Psoas muscle (tissue), 8 donors: ENCODE data around the gene RPS21. TPM values are rescaled to one million over a fixed set of nuclear protein-coding genes. Genes with fewer than 3 reads are reported as not detected.

Experiments used
- ATAC-seq, 4 donors: fragments of 200-7000 bp; cut with Tn5 transposase; one replicate each; pipeline ENCODE4 v1.9.1; 2020; ENCODE audit warnings: moderate library complexity in 3 of 4, mild to moderate bottlenecking in 2 of 4
- DNase-seq, 2 donors: peaks; one replicate each; pipeline ENCODE4 v3.0.0-alpha.2; 2020
- H3K27ac ChIP-seq: fragments of 200-600 bp; one replicate; pipeline ENCODE4 v1.8.0; 2022
- H3K27me3 ChIP-seq, 3 donors: fragments of 200-600 bp in 1 of 3; one replicate each; pipeline versions ENCODE4 v1.6.1 to v1.8.0; 2013 to 2022; ENCODE audit warnings: low read length in 2 of 3, mild to moderate bottlenecking in 2 of 3, moderate library complexity in 1 of 3; ENCODE audit not compliant: insufficient read depth in 3 of 3
- H3K36me3 ChIP-seq, 2 donors: fragments of 200-600 bp in 1 of 2; one replicate each; pipeline versions ENCODE4 v1.6.1 to v1.8.0; 2013 to 2022; ENCODE audit warnings: low read depth in 1 of 2, mild to moderate bottlenecking in 1 of 2, moderate library complexity in 1 of 2; ENCODE audit not compliant: insufficient read depth in 1 of 2
- H3K4me1 ChIP-seq: fragments of 200-600 bp; one replicate; pipeline ENCODE4 v1.8.0; 2022
- H3K4me3 ChIP-seq: fragments of 200-600 bp; one replicate; pipeline ENCODE4 v1.8.0; 2022; ENCODE audit warnings: mild to moderate bottlenecking
- H3K9me3 ChIP-seq: fragments of 200-600 bp; one replicate; pipeline ENCODE4 v1.8.0; 2022
- WGBS, 3 donors: extraction: QIAGEN DNeasy Blood & Tissue Kit; methylation state at CpG; one replicate each; pipeline versions ENCODE4 v1.1.6 to v1.1.7; 2013; 5-methylcytosine and 5-hydroxymethylcytosine counted together
- intact Hi-C, 2 donors: fragments of 100-400 bp; cut with DNase I; formaldehyde crosslinking; loops; one replicate each; pipeline versions ENCODE4 v1.11.0 to v1.14.2; 2022
- polyA plus RNA-seq, 3 donors: library from polyadenylated mRNA; stranded (reverse); fragments of 200-250 nt; gene quantifications; one replicate each; pipeline ENCODE4 v1.2.3, GENCODE V29; 2013
- total RNA-seq, 4 donors: library from RNA; stranded (reverse); fragmentation: NEBNext Ultra II Directional in 2 of 4; extraction: Animal tissue kit (Norgen Biotek cat#: 25700) in 2 of 4; gene quantifications; one replicate each; pipeline versions ENCODE4 v1.2.1 to v1.2.4, GENCODE V29; 2021 to 2023
- TF ChIP-seq, protein P1 (sequence below): fragments of 200-600 bp; IDR thresholded peaks from one replicate; pipeline ENCODE4 v1.8.0; 2022; ENCODE audit warnings: antibody characterized with exemption
- donor health status: healthy with polysubstance abuse.
- donor health status: DM: no; HTN: no; CAD: no; lungs with moderate emphysema.
- donor health status: Bipolar disorder and iron deficiency.
- donor health status: healthy.
- donor health status: DM: yes; HTN: yes; CAD: no.
- donor health status: DM: no; HTN: no; CAD: no.
- donor health status: DM: no; HTN: no; CAD: no.
- donor health status: DM: yes; HTN: yes; CAD: no.

RPS21 gene
- total and polyA plus RNA-seq, 7 donors, result 602 to 5,162 (median 1,206) TPM

DNA sequence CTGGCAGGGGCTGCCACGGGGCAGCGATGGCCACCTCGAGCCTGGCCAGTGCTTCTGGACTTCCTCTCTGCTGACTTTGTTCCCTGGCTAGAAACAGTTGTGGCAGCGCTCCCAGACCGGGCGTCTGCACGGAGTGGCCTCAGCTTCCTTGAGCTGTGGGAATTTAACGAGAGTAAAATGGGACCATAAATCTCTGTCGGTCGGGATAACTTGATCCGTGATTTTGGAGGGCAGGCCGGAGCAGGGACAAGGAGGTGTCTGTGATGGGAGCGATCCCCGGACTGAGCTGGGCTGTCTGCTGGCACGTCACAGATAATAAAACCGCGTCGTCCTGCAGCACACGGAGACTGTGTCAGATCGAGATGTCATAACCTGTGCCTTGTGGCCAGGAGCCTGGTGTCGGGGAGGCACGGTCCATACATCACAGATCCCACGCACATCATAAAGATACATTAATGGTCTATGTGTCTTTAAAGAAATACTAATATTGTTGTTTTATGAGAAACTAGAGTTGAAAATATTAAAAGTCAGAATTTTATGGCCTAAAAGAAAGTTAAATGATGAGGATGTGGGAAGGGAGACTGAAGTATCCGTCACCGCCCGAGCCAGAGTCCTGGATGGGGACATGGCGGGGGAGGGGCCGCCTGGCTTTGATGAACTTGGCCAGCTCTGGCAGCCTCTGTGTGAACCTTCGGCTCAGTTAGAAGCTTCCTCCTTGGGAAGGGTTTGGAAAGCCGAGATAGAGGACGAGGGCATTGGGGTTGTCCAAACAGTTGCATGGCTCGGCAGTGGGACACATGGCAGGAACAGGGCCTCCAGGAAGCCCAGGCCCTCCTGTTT is 47.0 kb downstream of the RPS21 start:
- Histone ChIP-seq H3K4me3 (no peak overlapping the region), H3K9me3 (no peaks in the 10 kb centered on the region), H3K4me1 (peaks cover 14% of the 10 kb centered on the region), H3K27ac (no peak overlapping the region), H3K27me3 (peaks cover 0 to 9% (median 1%) of the 10 kb centered on the region in 3 donors), H3K36me3 (no peaks in the 10 kb centered on the region)
- TF ChIP-seq, protein P1, sequence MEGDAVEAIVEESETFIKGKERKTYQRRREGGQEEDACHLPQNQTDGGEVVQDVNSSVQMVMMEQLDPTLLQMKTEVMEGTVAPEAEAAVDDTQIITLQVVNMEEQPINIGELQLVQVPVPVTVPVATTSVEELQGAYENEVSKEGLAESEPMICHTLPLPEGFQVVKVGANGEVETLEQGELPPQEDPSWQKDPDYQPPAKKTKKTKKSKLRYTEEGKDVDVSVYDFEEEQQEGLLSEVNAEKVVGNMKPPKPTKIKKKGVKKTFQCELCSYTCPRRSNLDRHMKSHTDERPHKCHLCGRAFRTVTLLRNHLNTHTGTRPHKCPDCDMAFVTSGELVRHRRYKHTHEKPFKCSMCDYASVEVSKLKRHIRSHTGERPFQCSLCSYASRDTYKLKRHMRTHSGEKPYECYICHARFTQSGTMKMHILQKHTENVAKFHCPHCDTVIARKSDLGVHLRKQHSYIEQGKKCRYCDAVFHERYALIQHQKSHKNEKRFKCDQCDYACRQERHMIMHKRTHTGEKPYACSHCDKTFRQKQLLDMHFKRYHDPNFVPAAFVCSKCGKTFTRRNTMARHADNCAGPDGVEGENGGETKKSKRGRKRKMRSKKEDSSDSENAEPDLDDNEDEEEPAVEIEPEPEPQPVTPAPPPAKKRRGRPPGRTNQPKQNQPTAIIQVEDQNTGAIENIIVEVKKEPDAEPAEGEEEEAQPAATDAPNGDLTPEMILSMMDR, result no peak
- 11 to 23% (median 14%) methylated on average over 32 of the region's 32 CpGs for WGBS, 3 donors
- intact Hi-C loops, result no loop called here
- peak; percentile 43 to 81 (median 70) for ATAC-seq
- no peak for DNase-seq

DNA sequence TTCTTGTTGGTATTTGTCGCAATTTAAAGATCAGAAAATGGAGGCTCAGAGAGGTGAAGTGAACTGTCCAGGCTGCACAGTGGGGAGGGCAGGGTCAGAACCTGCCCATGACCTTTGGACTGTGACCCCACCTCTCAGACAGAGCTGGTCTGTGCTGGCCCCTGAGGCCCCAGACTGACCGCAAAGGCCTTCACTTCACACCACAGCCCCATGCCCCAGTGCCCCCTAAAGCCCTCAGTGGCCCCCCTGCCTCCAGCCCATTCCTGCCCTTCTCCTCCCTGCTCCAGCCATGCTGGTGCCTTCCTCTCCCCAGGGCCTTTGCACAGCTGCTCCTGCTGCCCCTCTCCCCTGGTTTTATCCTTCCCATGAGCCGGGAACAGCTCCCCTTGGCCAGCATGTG is 49.8 kb downstream of the RPS21 start:
- Histone ChIP-seq H3K27me3 (peaks cover 0 to 27% (median 1%) of the 10 kb centered on the region in 3 donors), H3K9me3 (no peaks in the 10 kb centered on the region), H3K36me3 (no peaks in the 10 kb centered on the region), H3K4me1 (peaks cover 14% of the 10 kb centered on the region), H3K4me3 (no peak overlapping the region), H3K27ac (no peak overlapping the region)
- 83 to 94% (median 88%) methylated on average over 3 of the region's 3 CpGs for WGBS, 3 donors
- intact Hi-C loops, result no loop called here
- DNase-seq, result no peak
- ATAC-seq, result no peak
- TF ChIP-seq, protein P1, result no peak

DNA sequence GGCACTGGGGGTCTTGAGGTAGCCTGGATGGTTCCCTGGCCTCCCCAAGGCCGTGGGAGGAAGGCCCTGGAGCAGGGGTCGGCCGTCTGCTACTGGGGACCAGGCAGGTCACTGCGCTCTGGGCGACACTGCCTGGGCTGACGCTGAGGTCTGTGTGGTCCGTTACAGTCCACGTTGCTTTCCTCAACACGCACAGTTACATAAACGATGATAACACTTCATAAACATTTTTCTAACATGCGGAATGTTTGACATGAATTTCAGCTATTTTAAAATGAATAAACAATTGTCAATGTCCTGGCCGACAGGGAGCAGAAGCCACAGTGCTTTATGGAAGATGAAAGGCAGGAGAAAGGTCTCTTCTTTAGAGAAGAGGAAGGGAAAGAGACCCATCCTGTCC is 50.6 kb downstream of the RPS21 start:
- TF ChIP-seq, protein P1, result no peak
- 78 to 85% (median 84%) methylated on average over 12 of the region's 12 CpGs for WGBS, 3 donors
- DNase-seq, result no peak
- no peaks in the 10 kb centered on the region for H3K9me3 ChIP-seq
- no peak overlapping the region for H3K4me3 ChIP-seq
- intact Hi-C loops, result no loop called here
- no peak for ATAC-seq
- peaks cover 14% of the 10 kb centered on the region for H3K4me1 ChIP-seq
- no peak overlapping the region for H3K27ac ChIP-seq
- peaks cover 0 to 27% (median 5%) of the 10 kb centered on the region in 3 donors for H3K27me3 ChIP-seq
- H3K36me3 ChIP-seq, result no peaks in the 10 kb centered on the region

DNA sequence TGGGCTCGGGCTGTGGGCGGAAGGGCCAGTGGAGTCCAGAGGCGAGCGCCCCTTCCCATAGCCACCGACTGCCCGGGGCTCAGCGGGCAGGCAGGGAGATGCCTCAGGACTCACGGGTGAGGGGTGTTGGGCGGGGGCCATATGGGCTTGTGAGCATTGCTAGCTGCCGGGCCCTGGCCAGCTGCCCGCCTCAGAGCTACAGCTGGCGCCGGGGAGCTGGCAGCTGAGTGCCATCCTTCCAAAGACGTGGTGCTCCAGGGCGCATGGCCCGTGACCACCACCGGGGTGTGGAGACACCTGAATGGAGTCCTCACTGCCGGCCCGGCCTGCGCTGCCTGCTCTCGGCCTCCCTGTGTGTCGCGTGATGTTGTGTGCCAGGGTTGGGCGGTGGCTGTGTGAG is 51.0 kb downstream of the RPS21 start:
- Histone ChIP-seq H3K36me3 (no peaks in the 10 kb centered on the region), H3K9me3 (no peaks in the 10 kb centered on the region), H3K27me3 (peaks cover 0 to 27% (median 5%) of the 10 kb centered on the region in 3 donors), H3K4me3 (no peak overlapping the region), H3K4me1 (peaks cover 14% of the 10 kb centered on the region), H3K27ac (no peak overlapping the region)
- ATAC-seq, result peak; percentile 50 to 56 (median 54)
- WGBS, 3 donors, result 24 to 46% (median 36%) methylated on average over 21 to 24 of the region's 24 CpGs
- DNase-seq, result no peak
- TF ChIP-seq, protein P1, result no peak
- intact Hi-C loops, result no loop called here

Other genes starting within 250 kb of the RPS21 start
- gene PSMA7, start 243.7 kb upstream of the RPS21 start, total RNA-seq, result 100 to 1,000 TPM; 307 to 499 (median 459) TPM
- 1,000 to 10,000 TPM in 1 of 3 donors, 100 to 1,000 TPM in 2; 652 to 1,146 (median 986) TPM for gene PSMA7, start 243.7 kb upstream of the RPS21 start, polyA plus RNA-seq
- gene SS18L1, start 243.3 kb upstream of the RPS21 start, total RNA-seq, result 10 to 100 TPM; 10.2 to 18.0 (median 13.2) TPM
- 10 to 100 TPM; 10.1 to 12.7 (median 10.3) TPM for gene SS18L1, start 243.3 kb upstream of the RPS21 start, polyA plus RNA-seq
- gene MTG2, start 204.1 kb upstream of the RPS21 start, total RNA-seq, result 10 to 100 TPM; 29.5 to 56.5 (median 39.6) TPM
- gene MTG2, start 204.1 kb upstream of the RPS21 start, polyA plus RNA-seq, result 10 to 100 TPM; 25.0 to 56.2 (median 46.7) TPM
- gene HRH3, start 166.8 kb upstream of the RPS21 start, total RNA-seq, result not detected
- under 1 TPM in 1 of 3 donors, not detected in 2; 0.03 TPM for gene HRH3, start 166.8 kb upstream of the RPS21 start, polyA plus RNA-seq
- 10 to 100 TPM; 19.8 to 30.9 (median 24.8) TPM for gene OSBPL2, start 148.6 kb upstream of the RPS21 start, total RNA-seq
- gene OSBPL2, start 148.6 kb upstream of the RPS21 start, polyA plus RNA-seq, result 10 to 100 TPM in 2 of 3 donors, 1 to 10 TPM in 1; 9.6 to 22.8 (median 11.4) TPM
- gene ADRM1, start 84.1 kb upstream of the RPS21 start, total RNA-seq, result 100 to 1,000 TPM; 142 to 280 (median 238) TPM
- 100 to 1,000 TPM; 355 to 603 (median 460) TPM for gene ADRM1, start 84.1 kb upstream of the RPS21 start, polyA plus RNA-seq
- 10 to 100 TPM; 27.2 to 74.6 (median 46.5) TPM for gene LAMA5, start 19.8 kb upstream of the RPS21 start, total RNA-seq
- 10 to 100 TPM; 14.4 to 40.5 (median 23.3) TPM for gene LAMA5, start 19.8 kb upstream of the RPS21 start, polyA plus RNA-seq
- 1 to 10 TPM; 3.0 to 4.2 (median 3.9) TPM for gene CABLES2, start 20.2 kb downstream of the RPS21 start, total RNA-seq
- 1 to 10 TPM; 2.4 to 4.3 (median 3.5) TPM for gene CABLES2, start 20.2 kb downstream of the RPS21 start, polyA plus RNA-seq
- not detected for gene RBBP8NL, start 40.4 kb downstream of the RPS21 start, total RNA-seq
- under 1 TPM in 2 of 3 donors, not detected in 1; 0.03 to 0.08 TPM for gene RBBP8NL, start 40.4 kb downstream of the RPS21 start, polyA plus RNA-seq
- under 1 TPM in 2 of 4 donors, not detected in 2; 0.13 to 0.14 TPM for gene GATA5, start 88.9 kb downstream of the RPS21 start, total RNA-seq
- under 1 TPM in 2 of 3 donors, not detected in 1; 0.01 to 0.03 TPM for gene GATA5, start 88.9 kb downstream of the RPS21 start, polyA plus RNA-seq